ENCODE results near the gene GRB10.

GRCh38 chr7:50717181-50717580 lies 65.5 kb downstream of the GRB10 start:
- TF ChIP-seq, protein P1, sequence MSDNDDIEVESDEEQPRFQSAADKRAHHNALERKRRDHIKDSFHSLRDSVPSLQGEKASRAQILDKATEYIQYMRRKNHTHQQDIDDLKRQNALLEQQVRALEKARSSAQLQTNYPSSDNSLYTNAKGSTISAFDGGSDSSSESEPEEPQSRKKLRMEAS (IDR thresholded peaks at IDR 0.05) = no peak
- TF ChIP-seq GABPA (IDR thresholded peaks at IDR 0.05 in 1 of 2, conservative IDR thresholded peaks at IDR 0.05 in 1 of 2) (no peak), TAF1 (conservative IDR thresholded peaks at IDR 0.05) (no peak), RAD21 (IDR thresholded peaks at IDR 0.05) (no peak), JUND (IDR thresholded peaks at IDR 0.05) (no peak), REST (IDR thresholded peaks at IDR 0.05) (no peak)
- TF ChIP-seq, protein P2, sequence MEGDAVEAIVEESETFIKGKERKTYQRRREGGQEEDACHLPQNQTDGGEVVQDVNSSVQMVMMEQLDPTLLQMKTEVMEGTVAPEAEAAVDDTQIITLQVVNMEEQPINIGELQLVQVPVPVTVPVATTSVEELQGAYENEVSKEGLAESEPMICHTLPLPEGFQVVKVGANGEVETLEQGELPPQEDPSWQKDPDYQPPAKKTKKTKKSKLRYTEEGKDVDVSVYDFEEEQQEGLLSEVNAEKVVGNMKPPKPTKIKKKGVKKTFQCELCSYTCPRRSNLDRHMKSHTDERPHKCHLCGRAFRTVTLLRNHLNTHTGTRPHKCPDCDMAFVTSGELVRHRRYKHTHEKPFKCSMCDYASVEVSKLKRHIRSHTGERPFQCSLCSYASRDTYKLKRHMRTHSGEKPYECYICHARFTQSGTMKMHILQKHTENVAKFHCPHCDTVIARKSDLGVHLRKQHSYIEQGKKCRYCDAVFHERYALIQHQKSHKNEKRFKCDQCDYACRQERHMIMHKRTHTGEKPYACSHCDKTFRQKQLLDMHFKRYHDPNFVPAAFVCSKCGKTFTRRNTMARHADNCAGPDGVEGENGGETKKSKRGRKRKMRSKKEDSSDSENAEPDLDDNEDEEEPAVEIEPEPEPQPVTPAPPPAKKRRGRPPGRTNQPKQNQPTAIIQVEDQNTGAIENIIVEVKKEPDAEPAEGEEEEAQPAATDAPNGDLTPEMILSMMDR (IDR thresholded peaks at IDR 0.05; ENCODE audit: low read depth, low read length, missing input control) = no peak
